OCI-LY1 (cell line): ENCODE data around the gene C8A.

ENCODE experiments used
- CTCF ChIP-seq: fragments of 200-600 bp; sonication (generic), shearing (Covaris generic); IDR thresholded peaks from 2 replicates; pipeline ENCODE4 v1.5.1; 2017; ENCODE audit warnings: mild to moderate bottlenecking, antibody characterized with exemption, low read length, moderate library complexity, mixed read lengths
- EZH2 ChIP-seq: fragments of 200-600 bp; sonication (generic), shearing (Covaris generic); IDR thresholded peaks from 2 replicates; pipeline ENCODE4 v1.8.0; 2017; ENCODE audit warnings: borderline replicate concordance, mixed run types, mild to moderate bottlenecking, antibody characterized with exemption, low read length, moderate library complexity, mixed read lengths

GRCh38 chr1:56825436-56825835, 29.2 kb upstream of the C8A start:
- no peak for TF ChIP-seq CTCF
- TF ChIP-seq EZH2 = no peak
